Measurements from ENCODE around the gene MARCHF10. TPM values are rescaled to one million over a fixed set of nuclear protein-coding genes. Genes with fewer than 3 reads are reported as not detected.

MARCHF10 gene
- total and polyA plus RNA-seq, 2 experiments from 2014 or later, result not detected

DNA sequence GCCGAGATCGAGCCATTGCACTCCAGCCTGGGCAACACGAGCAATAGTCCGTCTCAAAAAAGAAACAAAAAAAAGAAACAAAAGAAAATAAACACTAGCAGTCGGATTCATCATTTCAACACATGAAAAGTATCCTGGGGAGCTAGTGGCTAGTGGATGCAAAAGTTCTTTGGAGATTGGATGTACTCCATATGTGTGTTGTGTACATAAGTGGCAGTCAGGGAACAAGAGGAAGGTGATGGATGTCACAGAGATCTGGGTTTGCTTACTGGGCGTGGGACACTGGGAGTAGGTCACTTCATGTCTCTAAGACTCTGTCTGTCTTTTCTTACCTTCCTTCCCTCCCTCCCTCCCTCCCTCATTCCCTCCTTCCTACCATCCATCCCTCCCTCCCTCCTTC, 145.3 kb downstream of the MARCHF10 start:
- no peak overlapping the region for H3K4me2 ChIP-seq
- no peaks in the 10 kb centered on the region for H3K27me3 ChIP-seq
- peaks cover 6% of the 10 kb centered on the region for H3K9me3 ChIP-seq (ENCODE audit: low read depth)
- no peak overlapping the region for H2AFZ ChIP-seq
- H4K20me1 ChIP-seq (ENCODE audit: insufficient read depth, poor library complexity, severe bottlenecking), result no peaks in the 10 kb centered on the region
- 92% methylated on average over 6 of the region's 6 CpGs for WGBS (ENCODE audit: low lambda C conversion rate, missing lambda C conversion rate)
- H3K9me2 ChIP-seq (replicated peaks; ENCODE audit: insufficient read depth), result no peaks in the 10 kb centered on the region
- H3K79me2 ChIP-seq, result peaks cover 5% of the 10 kb centered on the region
- H3K4me3 ChIP-seq, result no peak overlapping the region
- DNase-seq (ENCODE audit: low spot score), result no peak
- TF ChIP-seq, protein P1, sequence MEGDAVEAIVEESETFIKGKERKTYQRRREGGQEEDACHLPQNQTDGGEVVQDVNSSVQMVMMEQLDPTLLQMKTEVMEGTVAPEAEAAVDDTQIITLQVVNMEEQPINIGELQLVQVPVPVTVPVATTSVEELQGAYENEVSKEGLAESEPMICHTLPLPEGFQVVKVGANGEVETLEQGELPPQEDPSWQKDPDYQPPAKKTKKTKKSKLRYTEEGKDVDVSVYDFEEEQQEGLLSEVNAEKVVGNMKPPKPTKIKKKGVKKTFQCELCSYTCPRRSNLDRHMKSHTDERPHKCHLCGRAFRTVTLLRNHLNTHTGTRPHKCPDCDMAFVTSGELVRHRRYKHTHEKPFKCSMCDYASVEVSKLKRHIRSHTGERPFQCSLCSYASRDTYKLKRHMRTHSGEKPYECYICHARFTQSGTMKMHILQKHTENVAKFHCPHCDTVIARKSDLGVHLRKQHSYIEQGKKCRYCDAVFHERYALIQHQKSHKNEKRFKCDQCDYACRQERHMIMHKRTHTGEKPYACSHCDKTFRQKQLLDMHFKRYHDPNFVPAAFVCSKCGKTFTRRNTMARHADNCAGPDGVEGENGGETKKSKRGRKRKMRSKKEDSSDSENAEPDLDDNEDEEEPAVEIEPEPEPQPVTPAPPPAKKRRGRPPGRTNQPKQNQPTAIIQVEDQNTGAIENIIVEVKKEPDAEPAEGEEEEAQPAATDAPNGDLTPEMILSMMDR (IDR thresholded peaks at IDR 0.05; ENCODE audit: poor library complexity), result no peak
- TF ChIP-seq EZH2phosphoT487 (IDR thresholded peaks at IDR 0.05; ENCODE audit: low read depth, severe bottlenecking, unreplicated experiment) (no peak), EZH2 (IDR thresholded peaks at IDR 0.05; ENCODE audit: borderline replicate concordance) (no peak)
- H3K36me3 ChIP-seq (replicated peaks; ENCODE audit: insufficient read depth, low read depth), result no peaks in the 10 kb centered on the region
- no peaks in the 10 kb centered on the region for H3K4me1 ChIP-seq (ENCODE audit: insufficient read depth)
- no peak overlapping the region for H3K27ac ChIP-seq

GRCh38 chr17:62661337-62661736, 146.8 kb downstream of the MARCHF10 start:
- no peaks in the 10 kb centered on the region for H3K4me1 ChIP-seq (ENCODE audit: insufficient read depth)
- no peaks in the 10 kb centered on the region for H3K36me3 ChIP-seq (replicated peaks; ENCODE audit: insufficient read depth, low read depth)
- no peaks in the 10 kb centered on the region for H4K20me1 ChIP-seq (ENCODE audit: insufficient read depth, poor library complexity, severe bottlenecking)
- H3K79me2 ChIP-seq, result peaks cover 8% of the 10 kb centered on the region
- DNase-seq (ENCODE audit: low spot score), result no peak
- H3K27me3 ChIP-seq, result no peaks in the 10 kb centered on the region
- no peak overlapping the region for H3K4me3 ChIP-seq
- H3K9me2 ChIP-seq (replicated peaks; ENCODE audit: insufficient read depth), result no peaks in the 10 kb centered on the region
- no peak overlapping the region for H3K27ac ChIP-seq
- no peak overlapping the region for H2AFZ ChIP-seq
- WGBS (ENCODE audit: low lambda C conversion rate, missing lambda C conversion rate), result 96% methylated on average over 1 of the region's 1 CpG
- peaks cover 6% of the 10 kb centered on the region for H3K9me3 ChIP-seq (ENCODE audit: low read depth)
- H3K4me2 ChIP-seq, result no peak overlapping the region
- no peak for TF ChIP-seq EZH2 (IDR thresholded peaks at IDR 0.05; ENCODE audit: borderline replicate concordance)

DNA sequence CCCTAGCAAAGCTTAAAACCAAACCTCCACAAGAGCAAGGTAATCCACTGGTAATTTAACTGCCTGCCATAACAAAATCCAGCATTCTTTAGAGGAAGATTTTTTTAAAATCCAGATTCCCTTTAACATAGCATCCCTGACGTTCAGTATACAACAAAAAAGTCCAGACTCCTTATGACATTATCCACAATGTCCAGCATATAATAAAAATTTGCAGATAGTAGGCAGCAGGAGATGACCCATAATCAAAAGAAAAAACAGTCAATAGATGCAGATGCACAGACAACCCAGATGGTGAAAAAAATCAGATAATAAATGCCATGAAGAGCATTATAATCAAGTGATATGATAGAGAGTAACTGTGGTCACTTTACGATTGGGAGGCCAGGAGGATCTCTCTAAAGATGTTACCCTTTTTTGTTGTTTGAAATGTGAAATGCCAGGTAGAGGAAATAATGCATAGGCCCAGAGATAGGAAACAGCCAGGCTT, 147.4 kb downstream of the MARCHF10 start:
- TF ChIP-seq EZH2phosphoT487 (IDR thresholded peaks at IDR 0.05; ENCODE audit: low read depth, severe bottlenecking, unreplicated experiment), result no peak
- TF ChIP-seq, protein P1 (IDR thresholded peaks at IDR 0.05; ENCODE audit: poor library complexity), result no peak
- no peak for TF ChIP-seq EZH2 (IDR thresholded peaks at IDR 0.05; ENCODE audit: borderline replicate concordance)
- Histone ChIP-seq H3K79me2 (peaks cover 11% of the 10 kb centered on the region), H3K9me2 (replicated peaks; ENCODE audit: insufficient read depth) (no peaks in the 10 kb centered on the region), H3K4me1 (ENCODE audit: insufficient read depth) (no peaks in the 10 kb centered on the region), H3K9me3 (ENCODE audit: low read depth) (peaks cover 6% of the 10 kb centered on the region), H3K4me2 (no peak overlapping the region), H3K4me3 (no peak overlapping the region), H2AFZ (no peak overlapping the region), H3K27me3 (no peaks in the 10 kb centered on the region), H4K20me1 (ENCODE audit: insufficient read depth, poor library complexity, severe bottlenecking) (no peaks in the 10 kb centered on the region), H3K36me3 (replicated peaks; ENCODE audit: insufficient read depth, low read depth) (no peaks in the 10 kb centered on the region), H3K27ac (no peak overlapping the region)
- WGBS (ENCODE audit: low lambda C conversion rate, missing lambda C conversion rate), result 72% methylated on average over 2 of the region's 2 CpGs
- DNase-seq (ENCODE audit: low spot score), result no peak

GRCh38 chr17:62658136-62658920, 149.8 kb downstream of the MARCHF10 start:
- H3K27me3 ChIP-seq, result no peaks in the 10 kb centered on the region
- H3K4me3 ChIP-seq, result no peak overlapping the region
- peaks cover 6% of the 10 kb centered on the region for H3K9me3 ChIP-seq (ENCODE audit: low read depth)
- H2AFZ ChIP-seq, result no peak overlapping the region
- H3K9me2 ChIP-seq (replicated peaks; ENCODE audit: insufficient read depth), result no peaks in the 10 kb centered on the region
- H3K79me2 ChIP-seq, result peaks cover 11% of the 10 kb centered on the region
- H3K27ac ChIP-seq, result no peak overlapping the region
- no peaks in the 10 kb centered on the region for H3K36me3 ChIP-seq (replicated peaks; ENCODE audit: insufficient read depth, low read depth)
- WGBS (ENCODE audit: low lambda C conversion rate, missing lambda C conversion rate), result 71% methylated on average over 15 of the region's 15 CpGs
- no peak overlapping the region for H3K4me2 ChIP-seq
- TF ChIP-seq EZH2 (IDR thresholded peaks at IDR 0.05; ENCODE audit: borderline replicate concordance) (no peak), EZH2phosphoT487 (IDR thresholded peaks at IDR 0.05; ENCODE audit: low read depth, severe bottlenecking, unreplicated experiment) (no peak)
- TF ChIP-seq, protein P1 (IDR thresholded peaks at IDR 0.05; ENCODE audit: poor library complexity), result no peak
- peaks cover 13% of the 10 kb centered on the region for H4K20me1 ChIP-seq (ENCODE audit: insufficient read depth, poor library complexity, severe bottlenecking)
- DNase-seq (ENCODE audit: low spot score), result no peak
- peaks cover 14% of the 10 kb centered on the region for H3K4me1 ChIP-seq (ENCODE audit: insufficient read depth)

All from hepatocyte (in vitro differentiated cells).